ENCODE data around the gene SLC25A33.

Gene SLC25A33

DNA sequence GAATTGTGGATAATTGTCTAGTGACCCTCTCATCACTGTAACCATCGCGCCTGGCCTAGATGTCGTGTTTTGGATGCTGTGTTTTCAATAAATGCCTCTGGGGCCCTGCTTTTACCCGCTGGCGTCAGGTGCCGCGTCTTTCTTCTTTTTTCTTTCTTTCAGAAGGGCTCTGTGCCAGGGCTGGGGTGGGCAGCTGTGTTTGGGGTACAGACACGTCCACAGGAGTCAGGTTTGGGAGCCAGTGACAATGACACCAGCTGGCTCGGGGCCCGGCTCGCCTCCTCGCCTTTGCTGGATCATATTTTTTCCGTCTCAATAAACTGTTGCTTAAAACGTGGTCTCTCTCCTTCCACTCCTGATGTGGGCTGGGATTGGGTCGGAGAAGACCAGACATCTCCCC lies 65.6 kb downstream of the SLC25A33 start:
- Histone ChIP-seq H2AK5ac (ENCODE audit: low read length, severe bottlenecking) (no peak overlapping the region), H2BK15ac (ENCODE audit: low read depth, poor library complexity, severe bottlenecking) (no peak overlapping the region), H2BK120ac (ENCODE audit: low read depth, low read length) (no peak overlapping the region), H3K4ac (ENCODE audit: low read depth in 1 of 2, low read length in 2 of 2) (no peak overlapping the region), H4K91ac (ENCODE audit: low read length) (no peak overlapping the region), H4K8ac (ENCODE audit: low read length) (no peak overlapping the region), H2BK12ac (ENCODE audit: low read length in 2 of 2) (no peak overlapping the region), H3K9me3 (ENCODE audit: control insufficient read depth, low read length) (no peaks in the 10 kb centered on the region), H3K23ac (ENCODE audit: low read length in 2 of 2) (no peak overlapping the region), H2BK5ac (ENCODE audit: low read depth, low read length, poor library complexity, severe bottlenecking) (no peak overlapping the region), H3K4me2 (ENCODE audit: low read length, poor library complexity, severe bottlenecking) (no peak overlapping the region), H3K27ac (ENCODE audit: low read length, poor library complexity, severe bottlenecking) (no peak overlapping the region), H3K36me3 (ENCODE audit: control insufficient read depth in 1 of 2, insufficient read depth in 2 of 2, low read depth in 1 of 2, low read length in 2 of 2) (peaks cover 54 to 95% of the 10 kb centered on the region in 2 experiments), H3K4me1 (ENCODE audit: control insufficient read depth, insufficient read depth, low read depth, low read length) (no peaks in the 10 kb centered on the region), H3K4me3 (ENCODE audit: insufficient read depth in 1 of 2, low read depth in 1 of 2, low read length in 2 of 2) (no peak overlapping the region), H3K14ac (ENCODE audit: low read length in 2 of 2) (no peak overlapping the region), H2AFZ (ENCODE audit: low read depth, low read length) (no peak overlapping the region), H3K79me1 (replicated peaks; ENCODE audit: low read length, poor library complexity, severe bottlenecking) (peaks cover 4% of the 10 kb centered on the region), H3K9ac (ENCODE audit: low read length) (no peak overlapping the region), H3K27me3 (ENCODE audit: control insufficient read depth in 1 of 2, insufficient read depth in 1 of 2, low read length in 2 of 2) (no peaks in the 10 kb centered on the region), H3K18ac (ENCODE audit: low read depth in 1 of 2, low read length in 2 of 2) (no peak overlapping the region)
- WGBS = 94% methylated on average over 15 of the region's 15 CpGs
- no peak for DNase-seq

DNA sequence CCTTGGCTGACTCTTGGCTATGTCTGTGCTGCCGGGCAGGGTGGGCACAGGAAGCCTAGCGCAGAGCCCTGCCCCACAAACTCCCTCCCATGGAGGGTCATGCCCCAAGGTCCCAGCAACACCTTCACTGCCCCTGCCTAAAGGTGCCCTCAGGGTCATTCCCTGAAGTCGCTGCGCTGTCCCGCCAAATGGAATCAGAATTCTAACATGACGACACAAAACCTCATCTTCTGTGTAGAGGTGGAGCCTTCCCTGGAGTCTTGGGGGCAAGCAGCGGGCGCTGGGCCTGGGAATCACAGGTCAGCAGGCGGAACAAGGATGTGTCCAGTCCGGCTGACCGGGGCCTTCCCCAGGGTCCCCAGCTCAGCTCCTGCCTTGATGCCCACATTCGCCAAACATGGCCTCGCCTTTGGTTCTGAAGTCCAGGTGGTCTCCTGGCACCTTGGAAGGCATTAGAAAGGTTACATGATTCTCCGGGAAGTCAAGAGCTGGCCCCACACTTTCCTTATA lies 66.7 kb downstream of the SLC25A33 start:
- Histone ChIP-seq H3K4me1 (ENCODE audit: control insufficient read depth, insufficient read depth, low read depth, low read length) (no peaks in the 10 kb centered on the region), H3K9me3 (ENCODE audit: control insufficient read depth, low read length) (no peaks in the 10 kb centered on the region), H3K23ac (ENCODE audit: low read length in 2 of 2) (no peak overlapping the region), H2AK5ac (ENCODE audit: low read length, severe bottlenecking) (no peak overlapping the region), H3K27me3 (ENCODE audit: control insufficient read depth in 1 of 2, insufficient read depth in 1 of 2, low read length in 2 of 2) (no peaks in the 10 kb centered on the region), H3K79me1 (replicated peaks; ENCODE audit: low read length, poor library complexity, severe bottlenecking) (peaks cover 4% of the 10 kb centered on the region), H3K4ac (ENCODE audit: low read depth in 1 of 2, low read length in 2 of 2) (no peak overlapping the region), H2AFZ (ENCODE audit: low read depth, low read length) (no peak overlapping the region), H4K91ac (ENCODE audit: low read length) (no peak overlapping the region), H3K27ac (ENCODE audit: low read length, poor library complexity, severe bottlenecking) (no peak overlapping the region), H2BK120ac (ENCODE audit: low read depth, low read length) (no peak overlapping the region), H3K36me3 (ENCODE audit: control insufficient read depth in 1 of 2, insufficient read depth in 2 of 2, low read depth in 1 of 2, low read length in 2 of 2) (peaks cover 56 to 94% of the 10 kb centered on the region in 2 experiments), H3K9ac (ENCODE audit: low read length) (no peak overlapping the region), H3K14ac (ENCODE audit: low read length in 2 of 2) (no peak overlapping the region), H2BK5ac (ENCODE audit: low read depth, low read length, poor library complexity, severe bottlenecking) (no peak overlapping the region), H3K18ac (ENCODE audit: low read depth in 1 of 2, low read length in 2 of 2) (no peak overlapping the region), H3K4me3 (ENCODE audit: insufficient read depth in 1 of 2, low read depth in 1 of 2, low read length in 2 of 2) (no peak overlapping the region), H4K8ac (ENCODE audit: low read length) (no peak overlapping the region), H2BK15ac (ENCODE audit: low read depth, poor library complexity, severe bottlenecking) (no peak overlapping the region), H3K4me2 (ENCODE audit: low read length, poor library complexity, severe bottlenecking) (no peak overlapping the region), H2BK12ac (ENCODE audit: low read length in 2 of 2) (no peak overlapping the region)
- 98% methylated on average over 14 of the region's 14 CpGs for WGBS
- DNase-seq = no peak

DNA sequence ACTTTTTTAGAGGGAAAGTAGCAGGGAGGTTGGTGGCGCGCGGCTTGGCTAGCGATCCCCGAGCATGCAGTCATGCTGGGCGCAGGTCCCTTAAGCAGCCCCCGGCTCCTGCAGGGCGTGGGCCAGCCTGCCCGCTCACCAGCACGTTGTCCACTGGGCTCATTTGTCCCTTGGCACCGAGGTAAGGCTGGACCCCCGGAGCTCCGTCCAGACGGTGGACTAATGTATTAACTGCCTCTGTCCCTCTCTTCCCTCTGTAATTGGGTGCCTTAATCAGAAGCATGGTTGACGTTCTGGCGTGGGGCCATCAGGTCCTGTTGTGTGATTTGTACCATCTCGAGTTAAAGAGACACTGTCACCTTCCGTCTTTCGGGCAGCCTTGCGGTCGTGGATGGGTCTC lies 67.2 kb downstream of the SLC25A33 start:
- no peak overlapping the region for H2BK15ac ChIP-seq (ENCODE audit: low read depth, poor library complexity, severe bottlenecking)
- H2BK120ac ChIP-seq (ENCODE audit: low read depth, low read length) = no peak overlapping the region
- H3K4me3 ChIP-seq (ENCODE audit: insufficient read depth in 1 of 2, low read depth in 1 of 2, low read length in 2 of 2) = no peak overlapping the region
- no peak overlapping the region for H4K91ac ChIP-seq (ENCODE audit: low read length)
- no peak overlapping the region for H3K4ac ChIP-seq (ENCODE audit: low read depth in 1 of 2, low read length in 2 of 2)
- H3K23ac ChIP-seq (ENCODE audit: low read length in 2 of 2) = no peak overlapping the region
- peaks cover 2% of the 10 kb centered on the region for H3K79me1 ChIP-seq (replicated peaks; ENCODE audit: low read length, poor library complexity, severe bottlenecking)
- no peak overlapping the region for H3K9ac ChIP-seq (ENCODE audit: low read length)
- DNase-seq = no peak
- H3K14ac ChIP-seq (ENCODE audit: low read length in 2 of 2) = no peak overlapping the region
- WGBS = 96% methylated on average over 21 of the region's 21 CpGs
- H3K4me2 ChIP-seq (ENCODE audit: low read length, poor library complexity, severe bottlenecking) = no peak overlapping the region
- no peak overlapping the region for H2BK5ac ChIP-seq (ENCODE audit: low read depth, low read length, poor library complexity, severe bottlenecking)
- H3K4me1 ChIP-seq (ENCODE audit: control insufficient read depth, insufficient read depth, low read depth, low read length) = no peaks in the 10 kb centered on the region
- H2BK12ac ChIP-seq (ENCODE audit: low read length in 2 of 2) = no peak overlapping the region
- H3K27me3 ChIP-seq (ENCODE audit: control insufficient read depth in 1 of 2, insufficient read depth in 1 of 2, low read length in 2 of 2) = no peaks in the 10 kb centered on the region
- H3K18ac ChIP-seq (ENCODE audit: low read depth in 1 of 2, low read length in 2 of 2) = no peak overlapping the region
- peaks cover 52 to 93% of the 10 kb centered on the region in 2 experiments for H3K36me3 ChIP-seq (ENCODE audit: control insufficient read depth in 1 of 2, insufficient read depth in 2 of 2, low read depth in 1 of 2, low read length in 2 of 2)
- no peak overlapping the region for H4K8ac ChIP-seq (ENCODE audit: low read length)
- H3K9me3 ChIP-seq (ENCODE audit: control insufficient read depth, low read length) = no peaks in the 10 kb centered on the region
- no peak overlapping the region for H2AFZ ChIP-seq (ENCODE audit: low read depth, low read length)
- H3K27ac ChIP-seq (ENCODE audit: low read length, poor library complexity, severe bottlenecking) = no peak overlapping the region
- no peak overlapping the region for H2AK5ac ChIP-seq (ENCODE audit: low read length, severe bottlenecking)

DNA sequence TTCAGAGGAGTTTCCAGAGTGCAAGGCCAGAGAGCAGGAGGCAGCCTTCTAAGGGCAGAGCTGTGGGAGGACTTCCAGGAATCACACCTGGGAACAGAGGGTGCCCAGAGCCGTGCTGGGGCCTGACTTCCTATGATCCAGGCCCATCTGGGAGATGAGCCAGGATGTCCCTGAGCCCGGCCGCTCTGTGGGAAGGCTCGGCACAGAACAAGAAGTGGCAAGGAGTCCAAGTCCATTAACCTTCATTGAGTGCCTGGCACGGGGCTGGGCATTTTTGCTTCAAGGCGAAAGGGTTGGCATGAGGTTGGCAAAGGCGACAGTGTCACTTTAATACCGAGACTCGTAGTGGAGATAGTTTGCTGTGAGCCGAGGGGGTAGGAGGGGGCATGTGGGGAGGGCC lies 67.7 kb downstream of the SLC25A33 start:
- no peak overlapping the region for H3K9ac ChIP-seq (ENCODE audit: low read length)
- no peaks in the 10 kb centered on the region for H3K9me3 ChIP-seq (ENCODE audit: control insufficient read depth, low read length)
- no peak overlapping the region for H3K18ac ChIP-seq (ENCODE audit: low read depth in 1 of 2, low read length in 2 of 2)
- H3K14ac ChIP-seq (ENCODE audit: low read length in 2 of 2) = no peak overlapping the region
- no peak overlapping the region for H2BK5ac ChIP-seq (ENCODE audit: low read depth, low read length, poor library complexity, severe bottlenecking)
- H3K27ac ChIP-seq (ENCODE audit: low read length, poor library complexity, severe bottlenecking) = no peak overlapping the region
- no peak overlapping the region for H2BK120ac ChIP-seq (ENCODE audit: low read depth, low read length)
- peaks cover 2% of the 10 kb centered on the region for H3K79me1 ChIP-seq (replicated peaks; ENCODE audit: low read length, poor library complexity, severe bottlenecking)
- no peak overlapping the region for H2BK15ac ChIP-seq (ENCODE audit: low read depth, poor library complexity, severe bottlenecking)
- no peak overlapping the region for H2AK5ac ChIP-seq (ENCODE audit: low read length, severe bottlenecking)
- H2AFZ ChIP-seq (ENCODE audit: low read depth, low read length) = no peak overlapping the region
- H3K4me1 ChIP-seq (ENCODE audit: control insufficient read depth, insufficient read depth, low read depth, low read length) = no peaks in the 10 kb centered on the region
- WGBS = 94% methylated on average over 10 of the region's 10 CpGs
- H3K4ac ChIP-seq (ENCODE audit: low read depth in 1 of 2, low read length in 2 of 2) = no peak overlapping the region
- no peak overlapping the region for H3K4me2 ChIP-seq (ENCODE audit: low read length, poor library complexity, severe bottlenecking)
- H4K8ac ChIP-seq (ENCODE audit: low read length) = no peak overlapping the region
- DNase-seq = no peak
- peaks cover 52 to 93% of the 10 kb centered on the region in 2 experiments for H3K36me3 ChIP-seq (ENCODE audit: control insufficient read depth in 1 of 2, insufficient read depth in 2 of 2, low read depth in 1 of 2, low read length in 2 of 2)
- H4K91ac ChIP-seq (ENCODE audit: low read length) = no peak overlapping the region
- no peak overlapping the region for H3K23ac ChIP-seq (ENCODE audit: low read length in 2 of 2)
- H3K27me3 ChIP-seq (ENCODE audit: control insufficient read depth in 1 of 2, insufficient read depth in 1 of 2, low read length in 2 of 2) = no peaks in the 10 kb centered on the region
- no peak overlapping the region for H3K4me3 ChIP-seq (ENCODE audit: insufficient read depth in 1 of 2, low read depth in 1 of 2, low read length in 2 of 2)
- H2BK12ac ChIP-seq (ENCODE audit: low read length in 2 of 2) = no peak overlapping the region

Measured in mesenchymal stem cell (in vitro differentiated cells and primary cell).